ENCODE results near the gene CYP3A7.
"Not testable (repeated sequence)": the region's sequence is repeated elsewhere in the genome, so short reads cannot be mapped to it uniquely, and the experiment has no call there.

Gene CYP3A7

GRCh38 chr7:99665312-99666012 is 69.5 kb downstream of the CYP3A7 start:
- no peak for DNase-seq

- not testable (repeated sequence) for DNase-seq
These were observed 77.1 kb downstream of the CYP3A7 start for GRCh38 chr7:99657879-99658278.

Data from kidney glomerular epithelial cell (primary cell).